ENCODE measurements around the gene RCSD1. TPM values are rescaled to one million over a fixed set of nuclear protein-coding genes. Genes with fewer than 3 reads are reported as not detected.

Gene RCSD1
- total and polyA plus RNA-seq, 2 of the 4 experiments (the other 2 are of a cell fraction): 0.03 TPM; not detected in 1

GRCh38 chr1:167635156-167635648, 5.2 kb downstream of the RCSD1 start:
- in situ Hi-C loops (cut with MboI; ENCODE audit: low sequenced_read_pairs) (no loop called here), dilution Hi-C loops (cut with HindIII; ENCODE audit: low sequenced_read_pairs, unreplicated experiment) (no loop called here), intact Hi-C loops (cut with micrococcal nuclease) (no loop called here)
- H3K23ac ChIP-seq (ENCODE audit: low read depth, low read length): no peak overlapping the region
- H2BK15ac ChIP-seq (ENCODE audit: low read depth, low read length): no peak overlapping the region
- no peak overlapping the region for H3K18ac ChIP-seq (ENCODE audit: low read depth, low read length)
- no peak overlapping the region for H4K8ac ChIP-seq (ENCODE audit: low read depth in 2 of 2, low read length in 2 of 2)
- no peak overlapping the region for H2AK5ac ChIP-seq (ENCODE audit: low read depth, low read length)
- ATAC-seq (ENCODE audit: low read depth) (peak; percentile 65; the same call in 1 of the 2 replicates), DNase-seq (no peak)
- H3K9me1 ChIP-seq (ENCODE audit: insufficient read depth, low read length): no peaks in the 10 kb centered on the region
- WGBS, 2 experiments (ENCODE audit: extremely low coverage in 2 of 2, insufficient read length in 1 of 2): no CpG with 5 or more reads among the region's 19 CpGs
- peak overlapping the region; percentile 32 for H2AFZ ChIP-seq (replicated peaks; ENCODE audit: low read length, poor library complexity)
- H4K5ac ChIP-seq (ENCODE audit: low read depth, low read length): no peak overlapping the region
- H3K27me3 ChIP-seq (ENCODE audit: control insufficient read depth, insufficient read depth, low read length): peaks cover 55% of the 10 kb centered on the region
- H2BK120ac ChIP-seq (ENCODE audit: low read depth, low read length): no peak overlapping the region
- ChIA-PET CTCF (interaction anchor here (0.5 kb wide), 1 partner anchor 112 kb away, joined by 3 read pairs; no protein-coding TSS in a partner anchor), POLR2A (ENCODE audit: unreplicated experiment) (no interaction called here)
- H3K79me1 ChIP-seq (ENCODE audit: low read depth in 1 of 2, low read length in 2 of 2): no peaks in the 10 kb centered on the region
- peak overlapping the region; percentile 28 for H2AK9ac ChIP-seq (replicated peaks; ENCODE audit: low read depth, low read length, poor library complexity)
- H2BK20ac ChIP-seq (ENCODE audit: low read depth, low read length): no peak overlapping the region
- H3K4me2 ChIP-seq (ENCODE audit: low read depth, low read length): no peak overlapping the region; the same call in 1 of the 2 replicates
- H4K91ac ChIP-seq (ENCODE audit: insufficient read depth, low read depth, low read length): no peak overlapping the region
- no peaks in the 10 kb centered on the region for H4K20me1 ChIP-seq (ENCODE audit: insufficient read depth, low read length)
- no peaks in the 10 kb centered on the region for H3K4me1 ChIP-seq (ENCODE audit: control insufficient read depth, insufficient read depth, low read length)
- H3K14ac ChIP-seq (replicated peaks; ENCODE audit: low read depth, low read length): no peak overlapping the region
- no peaks in the 10 kb centered on the region for H3K36me3 ChIP-seq (ENCODE audit: control insufficient read depth, insufficient read depth, low read length)
- no peak overlapping the region for H3K4ac ChIP-seq (ENCODE audit: low read depth, low read length)
- TF ChIP-seq NFE2L2 (IDR thresholded peaks at IDR 0.05; ENCODE audit: low read depth, low read length): no peak
- TF ChIP-seq CHD1 (IDR thresholded peaks at IDR 0.05; ENCODE audit: low read depth, low read length): no peak
- TF ChIP-seq RFX5 (IDR thresholded peaks at IDR 0.05; ENCODE audit: low read depth, low read length): no peak
- TF ChIP-seq BHLHE40 (IDR thresholded peaks at IDR 0.05; ENCODE audit: low read depth, low read length): no peak
- TF ChIP-seq CEBPB (IDR thresholded peaks at IDR 0.05; ENCODE audit: low read depth, low read length): no peak
- TF ChIP-seq POLR2A (IDR thresholded peaks at IDR 0.05; ENCODE audit: low read depth, low read length): no peak
- no peak for TF ChIP-seq CTCF (conservative IDR thresholded peaks at IDR 0.05; ENCODE audit: low read depth, low read length)
- no peak for TF ChIP-seq USF2 (IDR thresholded peaks at IDR 0.05; ENCODE audit: low read depth, low read length)
- TF ChIP-seq SMC3 (IDR thresholded peaks at IDR 0.05; ENCODE audit: low read depth, low read length): no peak
- no peak for TF ChIP-seq ELK1 (IDR thresholded peaks at IDR 0.05; ENCODE audit: borderline replicate concordance, low read depth, low read length)
- no peak for TF ChIP-seq MAZ (IDR thresholded peaks at IDR 0.05; ENCODE audit: borderline replicate concordance, low read depth, low read length)
- TF ChIP-seq RAD21 (IDR thresholded peaks at IDR 0.05; ENCODE audit: low read length): no peak
- no peak for TF ChIP-seq RCOR1 (IDR thresholded peaks at IDR 0.05; ENCODE audit: insufficient replicate concordance, low read length)
- H3K9ac ChIP-seq (ENCODE audit: low read depth, low read length): no peak overlapping the region
- H3K27ac ChIP-seq (ENCODE audit: insufficient read depth, low read length): no peak overlapping the region
- H3K4me3 ChIP-seq (ENCODE audit: insufficient read depth, low read depth, low read length): no peak overlapping the region
- no peak overlapping the region for H2BK5ac ChIP-seq (ENCODE audit: low read depth, low read length, poor library complexity, severe bottlenecking)
- no peaks in the 10 kb centered on the region for H3K9me3 ChIP-seq (ENCODE audit: control insufficient read depth, insufficient read depth, low read length)
- H3K56ac ChIP-seq (ENCODE audit: extremely low read depth, insufficient read depth, low read length): no peak overlapping the region
- no TSS peak for BruUV-seq (replicated peaks)

Data from IMR-90 (cell line).